SK-MEL-5 (cell line): Measurements from ENCODE around the gene KIAA0930. TPM values are rescaled to one million over a fixed set of nuclear protein-coding genes. Genes with fewer than 3 reads are reported as not detected.
"Not testable (repeated sequence)": the region's sequence is repeated elsewhere in the genome, so short reads cannot be mapped to it uniquely, and the experiment has no call there.

Source experiments
- DNase-seq: peaks from one replicate; pipeline ENCODE4 v3.0.0-alpha.2; 2016; ENCODE audit warnings: low read depth, low spot score
- in situ Hi-C: cut with HindIII; loops from 2 replicates; pipeline ENCODE4 v1.10.0; 2016; ENCODE audit warnings: low sequenced_read_pairs, high pct_unique_total_duplicates, low pct_unique_long_range_greater_than_20kb
- total RNA-seq: library from RNA; depleted of rRNA; stranded (reverse); fragments of >200 nt; shearing (Covaris generic); gene quantifications from 2 replicates; pipeline ENCODE4 v1.2.3, GENCODE V29; 2014

The KIAA0930 gene
- total RNA-seq, 1 experiment from 2014 or later: 102 TPM

DNA sequence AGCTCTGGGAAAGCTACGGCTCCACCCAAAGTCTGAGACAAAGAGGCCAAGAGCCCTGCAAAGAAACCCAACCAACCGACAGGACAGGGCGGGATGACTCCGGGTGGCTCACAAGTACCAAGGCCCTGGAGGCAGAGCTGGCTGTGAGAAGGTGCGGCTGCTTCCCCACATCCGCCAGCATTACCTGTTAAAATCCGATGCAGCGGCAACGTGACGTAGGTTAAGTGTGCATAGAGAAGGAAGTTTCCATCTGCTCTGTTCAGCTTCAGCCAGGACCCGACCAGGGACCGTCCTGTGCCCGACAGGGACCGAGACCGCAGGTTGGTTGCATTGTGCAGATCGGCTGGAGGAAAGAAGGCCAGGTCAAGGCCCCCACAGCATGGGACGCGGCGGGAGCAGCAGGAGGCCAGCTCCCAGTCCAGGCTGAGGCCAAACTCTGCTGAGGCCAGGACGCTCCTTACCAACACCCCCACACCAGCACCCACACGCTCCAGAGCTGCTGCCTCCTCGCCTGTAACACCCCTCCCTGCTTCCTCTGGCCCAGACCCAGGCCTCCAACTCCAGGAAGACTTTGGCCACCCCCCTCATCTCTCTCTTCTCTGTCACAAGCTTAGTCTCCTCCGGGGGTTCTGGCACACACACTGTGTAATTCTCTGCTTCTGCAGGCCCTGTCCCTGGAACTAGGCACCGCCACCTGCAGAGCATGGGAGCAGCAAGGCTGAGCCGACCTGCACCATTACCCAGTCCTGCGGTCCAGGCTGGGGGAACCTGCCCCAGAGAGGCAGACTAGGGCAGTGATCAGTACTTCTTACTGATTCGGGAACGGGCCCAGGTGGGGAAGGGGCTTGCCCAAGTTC, 42.9 kb downstream of the KIAA0930 start:
- in situ Hi-C loops: no loop called here
- DNase-seq: no peak

DNA sequence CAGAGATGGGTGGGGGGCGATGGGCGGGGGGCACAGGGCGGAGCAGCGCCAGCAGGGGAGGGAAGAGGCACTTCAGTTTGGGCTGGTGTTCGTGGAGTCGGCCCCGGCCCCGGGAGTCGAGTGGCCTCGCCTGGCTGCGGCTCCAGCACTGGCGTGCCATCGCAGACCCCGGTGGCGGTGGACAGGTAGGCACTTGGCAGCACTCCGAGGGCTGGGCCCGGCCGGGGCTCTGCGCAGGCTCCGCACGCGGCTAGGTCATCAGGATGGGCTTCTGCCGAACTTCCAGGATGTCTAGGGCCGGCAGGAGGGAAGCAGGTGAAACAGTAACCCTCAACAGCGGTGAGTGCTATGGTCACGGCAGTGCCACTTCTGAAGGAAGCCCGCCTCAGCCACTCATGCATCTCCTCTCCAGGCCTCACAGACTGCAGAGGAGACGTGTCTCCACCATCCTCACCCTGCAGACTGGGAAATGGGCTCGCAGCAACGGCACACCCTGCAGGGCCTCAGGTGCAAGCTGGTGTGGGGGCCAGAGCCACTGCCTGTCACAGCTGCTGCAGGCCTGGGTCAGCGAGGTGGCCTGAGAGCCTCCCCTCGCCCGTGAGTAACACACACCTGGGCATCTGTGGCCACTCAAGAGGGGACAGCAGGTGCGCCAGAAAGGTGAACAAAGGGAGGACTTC, 43.6 kb downstream of the KIAA0930 start:
- in situ Hi-C loops: no loop called here

DNA sequence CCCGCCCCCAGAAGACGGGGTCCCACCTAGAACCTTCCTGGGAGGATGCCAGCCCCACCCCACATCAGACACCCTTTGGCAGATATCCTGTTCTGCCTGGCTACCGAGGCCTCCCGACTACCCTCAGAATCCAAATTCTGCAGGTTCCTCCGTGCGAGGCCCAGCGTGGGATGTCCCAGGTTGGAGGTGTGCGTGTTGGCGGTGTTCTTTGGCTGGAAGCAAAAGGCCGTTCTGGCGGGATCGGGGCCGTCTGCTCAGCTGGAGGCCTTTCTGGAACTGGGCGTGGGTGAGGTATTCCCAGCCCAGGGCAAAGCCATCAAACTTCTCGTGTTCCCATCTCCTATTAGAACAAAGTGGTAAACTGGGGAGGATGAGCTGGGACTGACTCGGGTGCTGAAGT, 44.4 kb downstream of the KIAA0930 start:
- DNase-seq: no peak
- in situ Hi-C loops: no loop called here

More for the DNA sequence above, 43.6 kb downstream of the KIAA0930 start:
- DNase-seq: no peak

DNA sequence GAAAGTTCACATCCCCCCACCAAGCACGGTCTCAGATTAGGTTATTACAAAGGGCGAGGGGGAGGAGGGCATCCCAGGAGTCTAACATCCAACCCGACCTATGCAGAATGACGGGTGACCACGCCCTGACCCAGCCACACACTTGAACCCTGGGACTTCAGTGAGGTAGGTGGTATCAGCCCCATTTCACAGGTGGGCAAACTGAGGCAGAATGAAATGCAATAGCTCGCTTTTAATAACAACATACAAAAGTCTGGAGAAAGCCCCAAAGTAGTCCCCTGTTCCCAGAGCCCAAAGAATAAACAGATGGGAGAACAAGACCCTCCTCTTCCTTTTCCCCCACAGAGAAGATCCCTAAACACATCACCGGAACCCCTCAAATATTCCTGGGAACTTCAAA, 45.1 kb downstream of the KIAA0930 start:
- in situ Hi-C loops: no loop called here
- no peak for DNase-seq

DNA sequence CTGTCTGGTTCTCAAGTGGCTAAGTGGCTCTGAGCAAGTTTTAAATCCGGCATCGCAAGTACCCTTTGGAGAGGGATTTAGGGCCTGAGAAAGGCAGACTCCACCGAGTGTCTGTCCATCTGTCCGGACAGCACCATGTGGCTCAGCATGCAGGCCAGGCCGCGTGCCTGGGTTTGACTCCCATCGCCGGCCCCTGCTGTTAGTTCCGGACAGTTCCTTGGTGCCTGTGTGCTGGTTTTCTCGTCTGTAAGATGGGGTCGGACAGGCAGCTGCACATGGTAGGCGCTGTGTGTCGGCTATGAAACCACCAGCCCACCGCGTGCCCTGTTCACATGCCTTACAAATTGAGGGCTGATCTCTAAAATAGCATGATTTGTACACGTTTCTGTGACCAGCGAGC, 46.0 kb downstream of the KIAA0930 start:
- in situ Hi-C loops: no loop called here
- DNase-seq: no peak

DNA sequence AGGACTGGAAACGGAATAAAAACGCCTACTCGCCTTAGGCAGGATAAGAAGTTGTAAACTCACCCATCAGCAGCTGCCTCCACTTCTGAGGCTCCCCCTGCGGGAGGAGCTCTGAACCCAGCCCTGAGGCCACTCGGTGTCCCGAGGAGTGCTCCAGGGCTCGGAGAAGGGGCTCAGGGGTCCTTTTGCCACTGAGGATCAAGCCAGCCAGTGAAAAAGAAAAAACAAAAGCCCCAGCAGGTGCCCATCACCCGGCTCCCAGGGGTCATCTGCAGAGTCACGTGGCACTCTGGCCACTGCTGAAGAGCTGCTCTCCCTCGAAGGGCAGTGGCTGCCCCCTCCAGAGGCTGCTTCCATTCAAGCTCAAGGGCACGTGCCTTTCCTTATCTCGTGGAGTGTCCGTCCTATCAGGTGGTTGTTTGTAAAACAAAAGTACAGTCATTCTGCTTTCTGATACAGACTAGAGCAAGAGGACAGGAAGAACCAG, 48.0 kb downstream of the KIAA0930 start:
- in situ Hi-C loops: no loop called here

DNA sequence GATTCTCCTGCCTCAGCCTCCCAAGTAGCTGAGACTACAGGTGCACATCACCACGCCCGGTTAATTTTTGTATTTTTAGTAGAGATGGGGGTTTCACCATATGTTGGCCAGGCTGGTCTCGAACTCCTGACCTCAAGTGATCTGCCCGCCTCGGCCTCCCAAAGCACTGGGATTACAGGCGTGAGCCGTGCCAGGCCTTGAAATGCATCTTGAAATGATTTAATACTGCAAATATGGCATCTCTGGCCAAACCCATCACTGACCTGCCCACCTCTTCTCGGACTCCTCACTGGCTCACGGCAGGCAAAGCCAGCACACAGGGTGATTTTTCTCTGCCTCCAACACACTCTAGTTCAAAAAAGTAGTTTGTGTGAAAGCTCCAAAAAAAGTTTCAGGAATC, 48.9 kb downstream of the KIAA0930 start:
- in situ Hi-C loops, DNase-seq: not testable (repeated sequence)

More for the DNA sequence above, 48.0 kb downstream of the KIAA0930 start:
- DNase-seq: peak; percentile 69

DNA sequence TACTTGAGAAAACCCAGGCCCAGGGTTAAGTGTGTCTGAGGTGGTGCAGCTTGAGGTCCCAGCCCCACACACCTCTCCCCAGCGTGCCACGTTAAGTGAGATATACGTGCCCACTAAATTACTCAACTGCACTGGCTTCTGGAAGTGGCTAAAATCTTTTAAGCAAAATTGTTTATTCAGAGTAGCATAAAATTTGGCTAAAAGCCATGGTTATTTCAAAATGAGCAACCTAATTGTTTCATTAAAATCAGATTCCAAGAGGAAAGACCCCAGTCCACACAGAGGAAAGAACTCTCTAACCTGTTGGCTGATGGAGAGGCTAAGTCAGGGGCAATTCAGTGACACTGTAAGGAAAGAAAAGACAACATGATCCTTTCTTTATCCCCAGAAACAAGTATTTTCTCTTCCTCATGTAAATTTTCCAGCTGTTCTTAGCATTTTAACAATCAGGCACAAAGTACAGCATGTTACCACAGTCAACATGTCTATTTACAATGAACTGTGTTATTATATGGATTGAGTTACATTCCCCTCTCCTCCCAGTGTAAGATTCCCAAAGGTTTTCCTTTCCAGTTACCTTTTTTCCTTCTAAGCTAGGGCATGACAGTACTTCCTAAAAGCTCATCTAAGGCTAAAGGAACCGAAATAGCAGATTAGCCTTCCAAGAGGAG, 50.4 kb downstream of the KIAA0930 start:
- DNase-seq: no peak
- in situ Hi-C loops: no loop called here

DNA sequence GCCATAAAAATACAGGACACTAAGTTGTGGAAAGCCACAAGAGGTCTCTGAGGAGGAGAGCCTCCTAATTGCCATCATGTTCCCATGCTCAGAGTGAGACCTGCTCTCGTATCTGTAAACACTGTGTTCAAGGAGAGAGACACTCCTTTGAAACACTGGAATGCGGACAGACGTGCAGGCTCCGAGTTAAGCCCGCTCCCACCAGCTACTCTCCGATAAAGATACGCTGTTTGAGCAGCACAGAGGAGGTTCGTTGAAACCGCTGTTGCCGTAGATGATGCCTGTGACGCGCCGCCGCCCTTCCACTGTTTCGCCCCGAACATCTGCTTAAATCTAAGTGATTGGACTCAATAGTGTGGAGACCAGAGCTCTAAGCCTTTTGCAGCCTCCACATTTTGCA, 51.9 kb downstream of the KIAA0930 start:
- DNase-seq: no peak
- in situ Hi-C loops: no loop called here

DNA sequence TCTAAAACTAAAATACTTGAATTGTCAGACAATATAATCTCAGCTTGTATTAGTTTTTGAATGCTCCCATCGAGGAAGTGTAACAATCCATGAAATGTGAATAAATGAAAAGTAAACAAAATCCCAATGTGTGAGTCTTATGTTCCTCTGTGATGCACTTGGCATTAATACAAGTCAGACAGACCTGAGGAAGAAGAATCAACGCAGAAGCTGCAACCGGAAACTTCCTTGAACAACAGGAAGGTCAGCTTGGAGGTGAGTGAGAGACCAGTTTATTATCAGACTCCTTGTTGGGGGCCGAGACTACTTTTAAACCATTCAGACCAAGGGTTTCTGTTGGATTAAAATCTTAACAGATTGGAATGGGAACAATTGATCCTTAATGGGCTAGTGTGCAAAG, 52.8 kb downstream of the KIAA0930 start:
- DNase-seq: no peak
- in situ Hi-C loops: no loop called here

DNA sequence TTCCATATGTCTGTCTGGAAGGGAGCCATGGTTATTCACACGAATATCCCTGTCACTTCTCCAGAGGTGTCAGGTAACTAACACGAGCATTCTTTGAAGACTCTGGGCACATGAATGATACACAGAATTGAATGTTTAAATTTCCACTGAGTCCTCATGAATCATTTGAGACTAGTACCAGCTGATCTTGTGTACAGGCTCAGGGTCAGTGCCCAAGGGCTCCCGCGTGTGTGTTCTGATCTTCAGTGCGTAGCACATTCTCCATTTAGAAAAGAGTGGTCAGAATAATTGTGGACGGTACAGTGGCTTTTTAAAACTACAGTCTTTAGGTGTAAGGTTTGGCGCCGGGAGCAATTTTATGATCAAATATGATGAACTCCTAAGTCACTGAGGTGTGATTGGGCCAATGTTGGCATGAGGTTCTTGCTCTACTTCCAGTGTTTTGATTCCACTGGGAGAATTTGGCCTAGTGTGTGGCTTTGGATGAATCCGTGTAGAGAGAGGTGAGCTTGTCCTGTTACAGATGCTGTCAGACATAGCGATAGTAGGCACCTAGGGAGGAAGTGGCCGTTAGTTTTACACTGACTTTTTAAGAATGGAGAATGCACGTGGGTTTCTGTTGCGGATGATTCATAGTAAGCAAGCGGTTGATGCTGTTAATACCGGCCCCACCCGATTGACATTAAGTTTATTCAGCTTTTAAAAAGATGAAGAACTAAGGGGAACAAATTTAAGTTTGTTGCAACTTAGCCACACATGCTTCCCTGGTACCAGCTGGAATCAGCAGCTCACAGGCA, 54.8 kb downstream of the KIAA0930 start:
- in situ Hi-C loops: no loop called here
- DNase-seq: no peak

DNA sequence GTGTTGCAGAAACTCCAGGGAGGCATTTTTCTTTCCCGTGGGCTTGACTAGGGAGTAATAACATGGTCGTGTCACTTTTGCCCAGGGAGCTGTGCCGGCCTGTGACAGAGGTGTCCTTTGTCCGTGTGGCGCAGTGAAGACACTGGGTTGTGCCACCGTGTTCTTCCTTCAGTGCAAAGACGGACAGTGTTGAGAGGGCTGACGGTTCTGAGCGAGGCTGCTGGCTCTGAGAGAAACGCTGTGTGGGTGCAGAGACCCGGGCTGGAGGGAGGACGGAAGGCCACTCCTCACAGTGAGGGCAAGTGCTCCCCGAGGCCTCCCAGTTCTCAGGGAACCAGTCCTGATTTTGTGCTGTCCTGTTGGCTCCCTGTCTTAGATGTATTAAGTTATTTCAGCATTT, 56.7 kb downstream of the KIAA0930 start:
- in situ Hi-C loops: no loop called here

DNA sequence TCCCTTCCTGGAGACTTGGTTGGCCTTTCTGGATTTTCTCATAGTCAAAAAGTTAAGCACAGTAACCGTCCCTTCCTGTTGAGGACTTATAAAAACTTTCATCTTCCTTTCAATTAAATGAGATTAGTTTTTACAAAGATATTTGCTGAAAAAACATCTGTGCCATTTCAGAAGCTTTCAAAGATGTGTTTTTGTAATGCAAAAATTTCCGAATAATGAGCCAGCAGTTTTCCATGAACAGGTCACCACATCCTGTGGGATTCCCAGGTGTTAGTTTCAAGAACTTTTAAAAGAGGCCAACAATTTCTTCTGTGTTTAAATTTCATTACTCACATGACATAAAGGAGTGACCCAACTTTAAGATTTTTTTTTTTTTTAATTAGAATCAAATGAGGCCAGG, 58.9 kb downstream of the KIAA0930 start:
- in situ Hi-C loops: no loop called here
- no peak for DNase-seq

More for the DNA sequence above, 56.7 kb downstream of the KIAA0930 start:
- no peak for DNase-seq

DNA sequence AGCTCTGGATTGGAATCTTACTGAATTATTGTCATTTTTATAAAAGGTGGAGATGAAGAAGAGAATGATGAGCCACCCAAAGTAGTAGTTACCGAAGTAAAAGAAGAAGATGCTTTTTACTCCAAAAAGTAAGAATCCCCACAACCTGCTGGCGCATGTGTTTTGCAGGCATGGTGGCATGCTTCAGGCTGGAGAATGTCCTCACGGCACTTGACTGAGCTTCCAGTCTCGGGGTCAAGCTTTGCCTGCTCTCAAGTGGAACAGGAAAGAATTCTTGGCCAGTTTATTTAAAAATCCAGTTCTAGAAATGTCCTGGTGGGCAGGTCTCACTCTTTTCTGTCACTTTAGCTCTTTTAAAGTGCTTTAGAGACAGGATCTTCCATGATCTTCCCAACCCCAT, 59.5 kb downstream of the KIAA0930 start:
- DNase-seq: no peak
- in situ Hi-C loops: no loop called here

DNA sequence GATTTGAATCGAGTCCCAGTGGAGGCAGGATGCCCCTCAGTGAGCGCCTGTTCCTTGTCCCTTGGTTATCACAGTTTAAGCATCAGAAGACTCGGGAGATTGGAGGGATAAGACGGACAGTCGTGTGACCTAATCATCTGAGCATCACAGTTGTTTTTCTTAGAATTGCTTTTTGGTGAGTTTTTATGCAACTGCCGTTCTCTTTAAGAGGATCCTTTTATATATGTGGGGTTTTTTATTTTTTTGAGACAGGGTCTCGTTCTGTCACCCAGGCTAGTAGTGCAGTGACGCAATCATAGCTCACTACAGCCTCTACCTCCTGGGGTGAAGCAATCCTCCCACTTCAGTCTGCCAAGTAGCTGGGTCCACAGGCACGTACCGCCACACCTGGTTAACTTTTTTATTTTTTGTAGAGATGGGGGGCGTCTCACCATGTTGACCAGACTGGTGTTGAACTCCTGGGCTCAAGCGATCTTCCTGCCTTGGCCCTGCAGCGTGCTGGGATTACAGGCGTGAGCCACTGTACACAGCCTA, 60.5 kb downstream of the KIAA0930 start:
- in situ Hi-C loops: no loop called here
- no peak for DNase-seq

DNA sequence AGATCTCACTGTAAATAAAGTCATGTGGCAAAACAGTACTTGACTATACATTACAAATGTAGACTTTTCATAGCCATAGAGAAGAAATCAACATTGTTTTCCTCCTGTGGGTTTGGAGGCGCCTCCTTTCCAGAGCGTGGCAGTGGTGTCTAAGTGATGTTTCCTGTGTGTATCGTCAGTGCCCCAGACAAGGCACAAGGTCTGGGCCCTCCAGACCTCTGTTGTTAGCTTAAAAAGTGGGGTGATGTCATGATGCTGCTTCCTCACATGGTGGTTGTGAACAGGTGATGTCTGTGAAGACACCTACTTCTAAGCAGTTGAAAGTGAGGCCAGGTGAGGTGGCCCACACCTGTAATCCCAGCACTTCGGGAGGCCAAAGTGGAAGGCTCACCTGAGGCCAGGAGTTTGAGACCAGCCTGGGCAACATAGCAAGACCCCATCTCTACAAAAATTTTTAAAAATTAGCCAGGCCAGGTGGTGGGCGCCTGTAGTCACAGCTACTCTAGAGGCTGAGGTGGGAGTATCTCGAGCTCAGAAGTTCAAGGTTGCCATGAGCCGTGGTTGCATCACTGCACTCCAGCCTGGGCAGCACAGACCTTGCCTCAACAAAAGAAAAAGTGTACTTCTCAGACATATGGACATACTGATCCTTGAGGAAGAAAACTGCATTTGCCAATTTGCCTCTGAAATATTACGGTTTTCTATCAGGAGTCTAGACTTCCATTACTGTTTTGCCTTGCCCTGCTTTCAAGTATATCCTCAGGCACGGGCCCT, 61.2 kb downstream of the KIAA0930 start:
- DNase-seq: no peak
- in situ Hi-C loops: no loop called here
